IPS-NIHi11 (cell line): Measurements from ENCODE around the gene GINS1.

Experiments used
- DNase-seq: peaks from one replicate; pipeline ENCODE4 v3.0.0; 2012; ENCODE audit warnings: mixed read lengths, low spot score

GINS1 gene

GRCh38 chr20:25494506-25495188 lies 87.2 kb downstream of the GINS1 start:
- no peak for DNase-seq

- DNase-seq, result no peak
Measured at GRCh38 chr20:25495189-25495824, 87.8 kb downstream of the GINS1 start.

GRCh38 chr20:25496165-25496967 lies 88.9 kb downstream of the GINS1 start:
- no peak for DNase-seq

DNA sequence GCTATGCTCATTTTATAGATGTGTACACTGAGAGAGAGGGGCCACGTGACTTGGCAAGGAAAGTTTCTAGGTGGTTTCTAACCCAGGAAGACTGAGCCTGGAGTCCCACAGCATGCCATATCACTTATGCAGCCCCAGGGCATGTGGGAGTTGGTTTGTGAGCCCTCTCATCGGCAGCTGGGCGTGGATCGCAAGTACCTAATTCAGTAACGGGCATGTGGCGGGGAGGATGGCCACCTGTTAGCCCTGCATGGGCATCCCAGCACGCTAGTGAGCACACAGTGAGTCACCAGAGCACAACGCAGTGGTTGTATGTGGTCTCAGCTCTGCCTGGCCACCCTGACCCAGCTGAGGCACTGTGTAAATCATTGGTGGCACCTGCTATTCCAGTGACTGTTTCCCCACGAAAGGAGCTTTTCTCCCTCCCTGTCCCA lies 89.5 kb downstream of the GINS1 start:
- no peak for DNase-seq

GRCh38 chr20:25497586-25498279 lies 90.3 kb downstream of the GINS1 start:
- no peak for DNase-seq
